ENCODE data around the gene ZFX. TPM values are rescaled to one million over a fixed set of nuclear protein-coding genes. Genes with fewer than 3 reads are reported as not detected.

The ZFX gene
- 14.1 and 35.5 TPM in 2 replicates for total RNA-seq

GRCh38 chrX:24149351-24150050 lies at the start of gene ZFX:
Gene ZFX, plus strand, starts transcription at chrX:24149729. Its CDS starts 23,014 bp downstream, at chrX:24172743.

Other genes starting within 250 kb of the ZFX start
- gene APOO, start 241.8 kb upstream of the ZFX start, total RNA-seq = 7.9 and 15.5 TPM in 2 replicates
- gene CXorf58, start 241.7 kb upstream of the ZFX start, total RNA-seq = under 0.01 TPM in 1 of 2 replicates, not detected in the other
- 4.3 and 9.5 TPM in 2 replicates for gene KLHL15, start 122.5 kb upstream of the ZFX start, total RNA-seq
- gene EIF2S3, start 94.8 kb upstream of the ZFX start, total RNA-seq = 163 and 201 TPM in 2 replicates
- gene SUPT20HL2, start 164.3 kb downstream of the ZFX start, total RNA-seq = not detected in 2 replicates
- not detected in 2 replicates for gene SUPT20HL1, start 210.9 kb downstream of the ZFX start, total RNA-seq

Measured in epithelial cell of alveolus of lung (primary cell).